Iris pigment epithelial cell (primary cell): Measurements from ENCODE around the gene PDE10A.

Source experiments
- DNase-seq: peaks from one replicate; pipeline ENCODE4 v3.0.0-alpha.2; 2011; ENCODE audit warnings: low read depth

The PDE10A gene

GRCh38 chr6:165678429-165678828 lies 15.4 kb upstream of the PDE10A start:
- no peak for DNase-seq

- no peak for DNase-seq
Measured at GRCh38 chr6:165677091-165677490, 14.1 kb upstream of the PDE10A start.

- DNase-seq, result peak; percentile 25
Measured at GRCh38 chr6:165676435-165677068, 13.5 kb upstream of the PDE10A start.

- no peak for DNase-seq
Measured at GRCh38 chr6:165675120-165675519, 12.1 kb upstream of the PDE10A start.

GRCh38 chr6:165674155-165675029 lies 11.4 kb upstream of the PDE10A start:
- no peak for DNase-seq

GRCh38 chr6:165671222-165671768 lies 8.3 kb upstream of the PDE10A start:
- no peak for DNase-seq

GRCh38 chr6:165668951-165669350 lies 5.9 kb upstream of the PDE10A start:
- no peak for DNase-seq

GRCh38 chr6:165665384-165665672 lies 2.3 kb upstream of the PDE10A start:
- DNase-seq, result no peak

- DNase-seq, result no peak
Measured at GRCh38 chr6:165664559-165665383, 1.7 kb upstream of the PDE10A start.

- peak; percentile 20 for DNase-seq
Measured at GRCh38 chr6:165663736-165664558, 906 bp upstream of the PDE10A start.

- peak; percentile 28 for DNase-seq
Measured at GRCh38 chr6:165663377-165663735, 315 bp upstream of the PDE10A start.

- peak; percentile 4 for DNase-seq
Measured at GRCh38 chr6:165662041-165662748, 846 bp downstream of the PDE10A start.

GRCh38 chr6:165661664-165662025 lies 1.4 kb downstream of the PDE10A start:
- peak; percentile 3 for DNase-seq

GRCh38 chr6:165660857-165661663 lies 2.0 kb downstream of the PDE10A start:
- DNase-seq, result peak; percentile 3

GRCh38 chr6:165659945-165660856 lies 2.8 kb downstream of the PDE10A start:
- peak; percentile 4 for DNase-seq

- DNase-seq, result no peak
Measured at GRCh38 chr6:165658395-165659058, 4.5 kb downstream of the PDE10A start.

GRCh38 chr6:165657325-165657680 lies 5.7 kb downstream of the PDE10A start:
- DNase-seq, result no peak

- DNase-seq, result no peak
Measured at GRCh38 chr6:165656581-165657324, 6.3 kb downstream of the PDE10A start.
